ENCODE measurements around the gene SPTB. TPM values are rescaled to one million over a fixed set of nuclear protein-coding genes. Genes with fewer than 3 reads are reported as not detected.

Gene SPTB
- total RNA-seq, 1 experiment from 2014 or later = 2.3 TPM

DNA sequence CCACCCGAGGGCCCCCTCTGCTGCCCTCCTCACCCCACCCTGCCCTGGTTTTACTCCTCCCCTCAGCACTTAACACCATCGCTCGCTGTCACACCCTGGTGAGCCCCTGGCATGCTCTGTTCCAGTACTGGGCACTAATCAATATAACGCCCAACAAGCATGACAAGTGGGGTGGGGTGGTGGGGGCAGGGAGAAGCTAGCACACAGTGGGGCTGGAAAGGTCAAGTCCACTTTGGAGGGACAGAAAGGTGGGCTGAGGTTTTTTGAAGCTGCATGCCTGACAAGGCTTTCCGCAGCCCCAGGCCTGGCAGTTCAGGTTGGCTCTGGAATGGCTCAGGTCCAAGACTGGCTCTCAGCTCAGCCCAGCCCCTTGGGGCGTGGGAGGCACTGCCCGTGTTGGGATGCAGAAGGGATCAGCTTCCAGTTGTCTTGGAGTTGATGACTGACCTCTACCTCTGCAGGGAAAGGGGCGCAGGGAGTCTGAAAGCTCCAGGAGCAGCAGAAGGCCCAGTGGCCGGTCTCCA is 141.4 kb downstream of the SPTB start:
- ATAC-seq (no peak), DNase-seq (no peak)
- CTCF ChIA-PET = no interaction called here
- intact Hi-C loops (cut with micrococcal nuclease) = no loop called here
- Histone ChIP-seq H3K79me2 (ENCODE audit: low read length) (no peaks in the 10 kb centered on the region), H3K4me3 (ENCODE audit: low read length) (no peak overlapping the region), H3K27me3 (ENCODE audit: low read length) (no peaks in the 10 kb centered on the region), H3K36me3 (ENCODE audit: low read depth, low read length) (peaks cover 53% of the 10 kb centered on the region), H2AFZ (ENCODE audit: low read length) (no peak overlapping the region), H3K27ac (ENCODE audit: low read length) (no peak overlapping the region), H3K4me1 (ENCODE audit: insufficient read depth, low read length) (no peaks in the 10 kb centered on the region), H3K9me3 (ENCODE audit: low read length) (no peaks in the 10 kb centered on the region), H3K9ac (ENCODE audit: low read length) (no peak overlapping the region), H3K4me2 (ENCODE audit: low read length) (no peak overlapping the region), H3F3A (ENCODE audit: low read length, unreplicated experiment) (no peaks in the 10 kb centered on the region), H4K20me1 (ENCODE audit: low read length) (no peaks in the 10 kb centered on the region), H3K9me2 (replicated peaks; ENCODE audit: low read length) (no peaks in the 10 kb centered on the region)
- BruUV-seq (replicated peaks) = no TSS peak
- TF ChIP-seq EZH2phosphoT487 (IDR thresholded peaks at IDR 0.05; ENCODE audit: borderline replicate concordance, low read length) (no peak), EZH2 (IDR thresholded peaks at IDR 0.05; ENCODE audit: low read length, unreplicated experiment) (no peak), CTCF (conservative IDR thresholded peaks at IDR 0.05; ENCODE audit: low read depth, low read length) (no peak)
- POLR2A ChIA-PET (ENCODE audit: unreplicated experiment) = no interaction called here

DNA sequence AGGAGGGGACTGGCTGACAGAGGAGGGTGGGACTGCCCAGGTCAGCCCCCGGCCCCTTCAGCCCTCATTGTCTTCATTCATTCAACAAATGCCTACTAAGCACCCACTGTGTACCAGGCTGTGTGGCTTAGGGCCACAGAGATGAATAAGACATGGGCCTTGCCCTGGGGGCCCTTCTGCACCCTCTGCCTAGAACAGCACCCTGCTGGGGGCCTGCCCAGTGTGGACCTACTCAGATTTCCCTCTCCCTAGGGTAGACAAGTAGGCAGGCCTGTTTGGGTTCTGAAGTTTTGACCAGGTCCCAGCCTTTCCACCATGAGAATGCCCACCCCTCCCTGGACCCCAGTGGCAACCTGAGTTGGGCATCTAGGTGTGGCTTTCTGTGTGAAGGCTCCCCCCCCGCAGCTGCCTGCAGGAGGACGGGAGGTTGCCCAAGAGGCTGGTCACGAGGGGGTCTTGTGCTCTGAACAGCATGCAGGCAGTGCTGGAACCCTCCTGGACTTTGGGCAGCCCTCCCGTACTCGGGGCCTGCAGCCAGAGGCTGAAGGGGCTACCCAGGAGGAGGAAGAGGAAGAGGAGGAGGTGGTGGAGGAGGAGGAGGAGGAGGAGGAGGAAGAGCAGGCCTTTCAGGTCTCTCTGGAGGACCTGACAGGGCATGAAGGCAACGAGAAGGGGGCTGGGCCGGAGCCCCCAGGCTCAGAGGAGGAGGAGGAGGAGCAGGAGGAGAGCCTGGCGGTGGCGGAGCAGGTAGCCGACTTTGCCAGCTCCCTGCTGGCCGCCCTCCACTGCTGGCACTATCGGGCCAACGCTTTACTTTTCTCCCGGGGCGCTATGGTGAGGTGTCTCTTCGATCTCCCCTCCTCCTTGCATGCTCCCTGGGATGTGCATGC is 142.1 kb downstream of the SPTB start:
- no peak for TF ChIP-seq EZH2 (IDR thresholded peaks at IDR 0.05; ENCODE audit: low read length, unreplicated experiment)
- H3K9me2 ChIP-seq (replicated peaks; ENCODE audit: low read length) = no peaks in the 10 kb centered on the region
- H2AFZ ChIP-seq (ENCODE audit: low read length) = no peak overlapping the region
- no peaks in the 10 kb centered on the region for H3K4me1 ChIP-seq (ENCODE audit: insufficient read depth, low read length)
- H3K27ac ChIP-seq (ENCODE audit: low read length) = no peak overlapping the region
- no peaks in the 10 kb centered on the region for H3K27me3 ChIP-seq (ENCODE audit: low read length)
- H3F3A ChIP-seq (ENCODE audit: low read length, unreplicated experiment) = no peaks in the 10 kb centered on the region
- H3K36me3 ChIP-seq (ENCODE audit: low read depth, low read length) = peaks cover 50% of the 10 kb centered on the region
- H3K4me3 ChIP-seq (ENCODE audit: low read length) = no peak overlapping the region
- intact Hi-C loops (cut with micrococcal nuclease) = no loop called here
- CTCF ChIA-PET = no interaction called here
- DNase-seq (no peak), ATAC-seq (no peak)
- no peaks in the 10 kb centered on the region for H4K20me1 ChIP-seq (ENCODE audit: low read length)
- no peaks in the 10 kb centered on the region for H3K9me3 ChIP-seq (ENCODE audit: low read length)
- POLR2A ChIA-PET (ENCODE audit: unreplicated experiment) = no interaction called here
- H3K79me2 ChIP-seq (ENCODE audit: low read length) = no peaks in the 10 kb centered on the region
- H3K9ac ChIP-seq (ENCODE audit: low read length) = no peak overlapping the region
- BruUV-seq (replicated peaks) = no TSS peak
- no peak overlapping the region for H3K4me2 ChIP-seq (ENCODE audit: low read length)

DNA sequence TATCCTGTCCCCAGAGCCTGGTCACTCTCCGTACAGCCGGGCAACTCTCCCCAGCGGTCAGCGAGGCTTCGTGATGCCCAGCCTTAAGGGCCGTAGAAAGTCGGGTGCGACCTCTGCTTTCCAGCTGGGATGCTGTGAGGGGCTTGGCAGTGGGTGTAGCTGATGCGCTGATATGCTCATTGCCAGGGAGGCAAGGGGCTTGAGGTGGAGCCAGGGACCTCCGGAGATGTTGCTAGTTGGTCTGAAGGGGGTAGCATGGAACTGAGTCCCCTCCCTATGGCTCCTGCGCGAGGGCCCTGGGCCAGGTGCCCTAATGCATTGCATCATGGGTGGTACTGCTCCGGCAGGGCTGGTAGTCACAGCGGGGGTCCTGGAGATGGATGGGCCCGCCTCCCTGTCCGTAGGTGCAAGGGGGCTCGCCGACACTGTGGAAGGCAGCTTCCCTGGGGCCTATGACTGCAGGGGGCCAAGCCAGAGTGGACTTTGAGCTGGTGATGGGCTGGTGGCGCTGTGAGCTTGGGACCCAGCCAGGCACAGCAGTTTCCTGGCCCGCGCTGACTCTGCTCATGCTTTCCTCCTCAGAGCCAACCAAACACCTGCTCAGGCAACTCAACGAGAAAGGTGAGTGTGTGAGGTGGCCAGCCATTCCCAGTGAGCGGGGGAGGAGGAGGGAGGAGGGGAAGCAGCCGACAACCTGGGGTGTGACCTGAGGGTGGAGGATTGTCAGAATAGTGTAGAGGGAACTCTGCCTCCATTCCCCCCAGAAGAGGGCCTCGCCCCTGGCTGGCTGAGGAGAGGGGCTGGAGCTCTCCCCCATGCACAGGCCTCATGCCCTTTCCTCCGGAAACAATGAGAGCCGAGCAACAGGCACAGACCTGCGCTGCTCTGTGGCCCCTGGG is 143.2 kb downstream of the SPTB start:
- Histone ChIP-seq H3K9ac (ENCODE audit: low read length) (no peak overlapping the region), H3K27ac (ENCODE audit: low read length) (no peak overlapping the region), H3K9me3 (ENCODE audit: low read length) (no peaks in the 10 kb centered on the region), H3K27me3 (ENCODE audit: low read length) (no peaks in the 10 kb centered on the region), H3K79me2 (ENCODE audit: low read length) (no peaks in the 10 kb centered on the region), H3K4me3 (ENCODE audit: low read length) (no peak overlapping the region), H3K36me3 (ENCODE audit: low read depth, low read length) (peaks cover 49% of the 10 kb centered on the region), H4K20me1 (ENCODE audit: low read length) (no peaks in the 10 kb centered on the region), H3K4me2 (ENCODE audit: low read length) (no peak overlapping the region), H3K4me1 (ENCODE audit: insufficient read depth, low read length) (no peaks in the 10 kb centered on the region), H3F3A (ENCODE audit: low read length, unreplicated experiment) (no peaks in the 10 kb centered on the region), H2AFZ (ENCODE audit: low read length) (no peak overlapping the region), H3K9me2 (replicated peaks; ENCODE audit: low read length) (no peaks in the 10 kb centered on the region)
- ATAC-seq (no peak), DNase-seq (no peak)
- CTCF ChIA-PET = no interaction called here
- intact Hi-C loops (cut with micrococcal nuclease) = no loop called here
- POLR2A ChIA-PET (ENCODE audit: unreplicated experiment) = no interaction called here
- no TSS peak for BruUV-seq (replicated peaks)
- TF ChIP-seq EZH2phosphoT487 (IDR thresholded peaks at IDR 0.05; ENCODE audit: borderline replicate concordance, low read length) (no peak), CTCF (conservative IDR thresholded peaks at IDR 0.05; ENCODE audit: low read depth, low read length) (peak; percentile 26; the same call in 1 of the 2 replicates)

All from PC-3 (cell line).